KMS-11 (cell line): ENCODE data around the gene MCAT.

ENCODE experiments used
- H2AFZ ChIP-seq: fragments of 200-600 bp; sonication (generic); 2 replicates; pipeline ENCODE4 v1.6.1; 2016; ENCODE audit warnings: antibody characterized with exemption, mixed run types, low read depth
- H3K27ac ChIP-seq: fragments of 200-600 bp; sonication (generic); 2 replicates; pipeline ENCODE4 v1.6.1; 2016; ENCODE audit warnings: mild to moderate bottlenecking, mixed run types
- H3K27me3 ChIP-seq: fragments of 200-600 bp; sonication (generic); 2 replicates; pipeline ENCODE4 v1.6.1; 2017; ENCODE audit warnings: mild to moderate bottlenecking, low read depth, mixed run types, moderate library complexity; ENCODE audit not compliant: insufficient read depth
- H3K36me3 ChIP-seq: fragments of 200-600 bp; sonication (generic); 2 replicates; pipeline ENCODE4 v1.6.1; 2017; ENCODE audit warnings: mild to moderate bottlenecking, mixed run types; ENCODE audit not compliant: insufficient read depth
- H3K4me1 ChIP-seq: fragments of 200-600 bp; sonication (generic); 2 replicates; pipeline ENCODE4 v1.6.1; 2016; ENCODE audit warnings: mild to moderate bottlenecking, low read depth, mixed run types; ENCODE audit not compliant: poor library complexity, severe bottlenecking
- H3K4me2 ChIP-seq: fragments of 200-600 bp; sonication (generic); 2 replicates; pipeline ENCODE4 v1.7.0; 2016; ENCODE audit warnings: mild to moderate bottlenecking, mixed run types
- H3K4me3 ChIP-seq: fragments of 200-600 bp; sonication (generic); IDR thresholded peaks from 2 replicates; pipeline ENCODE4 v1.6.1; 2017; ENCODE audit warnings: low read depth, low read length, mixed read lengths; ENCODE audit not compliant: insufficient read depth
- H3K79me2 ChIP-seq: fragments of 200-600 bp; sonication (generic); 2 replicates; pipeline ENCODE4 v1.6.1; 2016; ENCODE audit warnings: low read depth, mixed run types; ENCODE audit not compliant: insufficient read depth
- H3K9ac ChIP-seq: fragments of 200-600 bp; sonication (generic); 2 replicates; pipeline ENCODE4 v1.6.1; 2016; ENCODE audit warnings: mild to moderate bottlenecking, mixed run types
- H4K20me1 ChIP-seq: fragments of 200-600 bp; sonication (generic); 2 replicates; pipeline ENCODE4 v1.6.1; 2016; ENCODE audit warnings: mild to moderate bottlenecking, mixed run types; ENCODE audit not compliant: insufficient read depth
- TF ChIP-seq, protein P1 (sequence below): fragments of 200-600 bp; sonication (generic); conservative IDR thresholded peaks from 2 replicates; pipeline ENCODE4 v1.6.1; 2017; ENCODE audit warnings: low read depth, mild to moderate bottlenecking, antibody characterized with exemption, low read length, moderate library complexity, mixed read lengths

Gene MCAT

GRCh38 chr22:43118953-43119458 lies 24.2 kb downstream of the MCAT start:
- Histone ChIP-seq H3K27me3 (no peaks in the 10 kb centered on the region), H3K4me2 (no peak overlapping the region), H3K36me3 (no peaks in the 10 kb centered on the region), H3K27ac (no peak overlapping the region), H4K20me1 (no peaks in the 10 kb centered on the region), H2AFZ (no peak overlapping the region), H3K9ac (no peak overlapping the region), H3K4me3 (no peak overlapping the region), H3K79me2 (no peaks in the 10 kb centered on the region), H3K4me1 (no peaks in the 10 kb centered on the region)
- TF ChIP-seq, protein P1, sequence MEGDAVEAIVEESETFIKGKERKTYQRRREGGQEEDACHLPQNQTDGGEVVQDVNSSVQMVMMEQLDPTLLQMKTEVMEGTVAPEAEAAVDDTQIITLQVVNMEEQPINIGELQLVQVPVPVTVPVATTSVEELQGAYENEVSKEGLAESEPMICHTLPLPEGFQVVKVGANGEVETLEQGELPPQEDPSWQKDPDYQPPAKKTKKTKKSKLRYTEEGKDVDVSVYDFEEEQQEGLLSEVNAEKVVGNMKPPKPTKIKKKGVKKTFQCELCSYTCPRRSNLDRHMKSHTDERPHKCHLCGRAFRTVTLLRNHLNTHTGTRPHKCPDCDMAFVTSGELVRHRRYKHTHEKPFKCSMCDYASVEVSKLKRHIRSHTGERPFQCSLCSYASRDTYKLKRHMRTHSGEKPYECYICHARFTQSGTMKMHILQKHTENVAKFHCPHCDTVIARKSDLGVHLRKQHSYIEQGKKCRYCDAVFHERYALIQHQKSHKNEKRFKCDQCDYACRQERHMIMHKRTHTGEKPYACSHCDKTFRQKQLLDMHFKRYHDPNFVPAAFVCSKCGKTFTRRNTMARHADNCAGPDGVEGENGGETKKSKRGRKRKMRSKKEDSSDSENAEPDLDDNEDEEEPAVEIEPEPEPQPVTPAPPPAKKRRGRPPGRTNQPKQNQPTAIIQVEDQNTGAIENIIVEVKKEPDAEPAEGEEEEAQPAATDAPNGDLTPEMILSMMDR, result no peak

- Histone ChIP-seq H4K20me1 (no peaks in the 10 kb centered on the region), H3K79me2 (no peaks in the 10 kb centered on the region), H3K4me3 (no peak overlapping the region), H3K4me2 (no peak overlapping the region), H3K27me3 (no peaks in the 10 kb centered on the region), H3K4me1 (no peaks in the 10 kb centered on the region), H2AFZ (no peak overlapping the region), H3K27ac (no peak overlapping the region), H3K36me3 (no peaks in the 10 kb centered on the region), H3K9ac (no peak overlapping the region)
- TF ChIP-seq, protein P1, result no peak
These were observed 25.0 kb downstream of the MCAT start for GRCh38 chr22:43118024-43118849.

- Histone ChIP-seq H3K4me2 (no peak overlapping the region), H3K4me1 (no peaks in the 10 kb centered on the region), H3K9ac (no peak overlapping the region), H4K20me1 (no peaks in the 10 kb centered on the region), H2AFZ (no peak overlapping the region), H3K4me3 (no peak overlapping the region), H3K36me3 (no peaks in the 10 kb centered on the region), H3K79me2 (no peaks in the 10 kb centered on the region), H3K27ac (no peak overlapping the region), H3K27me3 (peaks cover under 1% of the 10 kb centered on the region; the same call in 1 of the 2 replicates)
- TF ChIP-seq, protein P1, result no peak
These were observed 26.3 kb downstream of the MCAT start for GRCh38 chr22:43116932-43117331.

DNA sequence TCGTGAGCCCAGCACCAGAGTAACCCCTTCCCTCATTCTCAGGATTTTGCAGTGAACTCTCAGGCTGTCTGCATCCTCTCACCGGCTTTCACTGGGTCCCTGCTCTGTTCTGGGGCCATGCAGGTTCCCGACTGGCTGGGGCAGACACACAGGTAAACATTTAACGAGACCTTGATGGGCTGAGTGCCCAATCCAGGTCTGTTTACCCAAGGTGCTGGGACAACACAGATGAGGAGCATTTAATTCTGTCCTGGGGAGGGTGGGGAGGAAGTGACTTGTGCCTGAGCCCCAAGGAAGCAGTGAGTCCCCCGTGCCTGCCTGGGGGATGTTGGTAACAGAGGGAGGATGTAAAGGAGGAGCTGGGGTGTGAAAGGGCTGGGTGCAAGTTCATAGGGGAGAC lies 28.2 kb downstream of the MCAT start:
- no peaks in the 10 kb centered on the region for H3K36me3 ChIP-seq
- H4K20me1 ChIP-seq, result no peaks in the 10 kb centered on the region
- H3K4me2 ChIP-seq, result no peak overlapping the region
- TF ChIP-seq, protein P1, result no peak
- H3K4me1 ChIP-seq, result peaks cover 4% of the 10 kb centered on the region
- H3K4me3 ChIP-seq, result no peak overlapping the region
- no peak overlapping the region for H3K27ac ChIP-seq
- H3K9ac ChIP-seq, result no peak overlapping the region
- H2AFZ ChIP-seq, result no peak overlapping the region
- H3K79me2 ChIP-seq, result no peaks in the 10 kb centered on the region
- H3K27me3 ChIP-seq, result peaks cover 5% of the 10 kb centered on the region; the same call in 1 of the 2 replicates
